Stimulated activated CD4-positive, alpha-beta T cell treated with anti-CD3 and anti-CD28 coated beads, Interleukin-4, amount 100 ng/mL, for 1 hour (primary cell): ENCODE results near the gene MFSD8.
"Not testable (repeated sequence)": the region's sequence is repeated elsewhere in the genome, so short reads cannot be mapped to it uniquely, and the experiment has no call there.

ENCODE experiments used
- DNase-seq: peaks from one replicate; pipeline ENCODE4 v3.0.0-alpha.2; 2020

Gene MFSD8

GRCh38 chr4:127965062-127965802, at the start of gene MFSD8, which contains the start of gene ABHD18:
Gene MFSD8 (minus strand): TSS chr4:127965173. CDS start chr4:127965133, 40 bp downstream.
Gene ABHD18 (plus strand): TSS chr4:127965406. CDS start chr4:127982956, 17,550 bp downstream.
- DNase-seq: peak; percentile 99

GRCh38 chr4:128009428-128009827, 44.5 kb upstream of the MFSD8 start:
- DNase-seq: no peak

- DNase-seq: no peak
Measured at GRCh38 chr4:128006592-128006991, 41.6 kb upstream of the MFSD8 start.

GRCh38 chr4:127997534-127998388, 32.8 kb upstream of the MFSD8 start:
- peak; percentile 8 for DNase-seq

- not testable (repeated sequence) for DNase-seq
Measured at GRCh38 chr4:127996521-127996920, 31.5 kb upstream of the MFSD8 start.

- DNase-seq: no peak
Measured at GRCh38 chr4:127995776-127996175, 30.8 kb upstream of the MFSD8 start.

GRCh38 chr4:127993151-127993550, 28.2 kb upstream of the MFSD8 start:
- DNase-seq: no peak

GRCh38 chr4:127988638-127989037, 23.7 kb upstream of the MFSD8 start:
- DNase-seq: no peak

GRCh38 chr4:127985989-127986388, 21.0 kb upstream of the MFSD8 start:
- DNase-seq: no peak

GRCh38 chr4:127982445-127982844, 17.5 kb upstream of the MFSD8 start:
- no peak for DNase-seq

GRCh38 chr4:127978930-127979329, 14.0 kb upstream of the MFSD8 start:
- no peak for DNase-seq

GRCh38 chr4:127975121-127975770, 10.3 kb upstream of the MFSD8 start:
- DNase-seq: no peak

GRCh38 chr4:127970925-127971324, 6.0 kb upstream of the MFSD8 start:
- not testable (repeated sequence) for DNase-seq

GRCh38 chr4:127968586-127968985, 3.6 kb upstream of the MFSD8 start:
- no peak for DNase-seq

- no peak for DNase-seq
Measured at GRCh38 chr4:127967141-127967775, 2.3 kb upstream of the MFSD8 start.

GRCh38 chr4:127965803-127966175, 816 bp upstream of the MFSD8 start:
- DNase-seq: peak; percentile 71

GRCh38 chr4:127964426-127965061, 429 bp downstream of the MFSD8 start:
- DNase-seq: not testable (repeated sequence)

GRCh38 chr4:127963633-127964398, 1.2 kb downstream of the MFSD8 start:
- DNase-seq: not testable (repeated sequence)

GRCh38 chr4:127959794-127960193, 5.2 kb downstream of the MFSD8 start:
- no peak for DNase-seq

GRCh38 chr4:127957105-127957504, 7.9 kb downstream of the MFSD8 start:
- DNase-seq: no peak

GRCh38 chr4:127936974-127937373, 28.0 kb downstream of the MFSD8 start:
- DNase-seq: no peak

- DNase-seq: not testable (repeated sequence)
Measured at GRCh38 chr4:127931836-127932235, 33.1 kb downstream of the MFSD8 start.
